GM18520 (cell line): Measurements from ENCODE around the gene CKB.

Source experiments
- ATAC-seq: cut with Tn5 transposase; IDR thresholded peaks from one replicate; pipeline ENCODE4 v1.9.1; 2021; ENCODE audit not compliant: unreplicated experiment

CKB gene

GRCh38 chr14:103539056-103539825, 16.6 kb upstream of the CKB start:
- ATAC-seq: no peak

GRCh38 chr14:103538291-103539055, 15.8 kb upstream of the CKB start:
- ATAC-seq: no peak

- no peak for ATAC-seq
These were observed 14.8 kb upstream of the CKB start for GRCh38 chr14:103537175-103537990.

- no peak for ATAC-seq
These were observed 14.1 kb upstream of the CKB start for GRCh38 chr14:103536693-103537092.

- ATAC-seq: no peak
These were observed 13.4 kb upstream of the CKB start for GRCh38 chr14:103535891-103536565.

GRCh38 chr14:103535081-103535890, 12.7 kb upstream of the CKB start:
- ATAC-seq: no peak

- no peak for ATAC-seq
These were observed 12.0 kb upstream of the CKB start for GRCh38 chr14:103534576-103535061.

- ATAC-seq: no peak
These were observed 11.5 kb upstream of the CKB start for GRCh38 chr14:103533999-103534575.

- ATAC-seq: no peak
These were observed 10.7 kb upstream of the CKB start for GRCh38 chr14:103533137-103533998.

GRCh38 chr14:103532216-103533136, 9.8 kb upstream of the CKB start:
- ATAC-seq: no peak

- ATAC-seq: no peak
These were observed 9.0 kb upstream of the CKB start for GRCh38 chr14:103531421-103532215.

- no peak for ATAC-seq
These were observed 8.2 kb upstream of the CKB start for GRCh38 chr14:103530831-103531230.

GRCh38 chr14:103530390-103530789, 7.8 kb upstream of the CKB start:
- ATAC-seq: no peak

- ATAC-seq: no peak
These were observed 7.0 kb upstream of the CKB start for GRCh38 chr14:103529383-103530365.

- no peak for ATAC-seq
These were observed 6.2 kb upstream of the CKB start, which contains the start of gene TRMT61A for GRCh38 chr14:103528587-103529382. Gene TRMT61A (plus strand): TSS chr14:103529196. CDS start chr14:103529979, 783 bp downstream.
